OCI-LY7 (cell line): ENCODE data around the gene SNRNP27.

Experiments used
- CTCF ChIP-seq: fragments of 200-600 bp; sonication (generic); conservative IDR thresholded peaks from 2 replicates; pipeline ENCODE4 v1.5.1; 2014; ENCODE audit warnings: mild to moderate bottlenecking, antibody characterized with exemption, low read length, moderate library complexity, mixed read lengths
- EZH2phosphoT487 ChIP-seq: fragments of 200-600 bp; sonication (generic); IDR thresholded peaks from 2 replicates; pipeline ENCODE4 v1.6.1; 2018; ENCODE audit warnings: low read depth, borderline replicate concordance, mild to moderate bottlenecking, mixed run types, antibody characterized with exemption, low read length, moderate library complexity, mixed read lengths

GRCh38 chr2:69936906-69937305 is 43.1 kb downstream of the SNRNP27 start:
- TF ChIP-seq CTCF (no peak), EZH2phosphoT487 (no peak)
